Caco-2 (cell line): ENCODE measurements around the gene TTC23. TPM values are rescaled to one million over a fixed set of nuclear protein-coding genes. Genes with fewer than 3 reads are reported as not detected.

Experiments
- BruUV-seq: library from RNA; stranded (reverse); fragments of 400-500 nt; replicated peaks from 2 replicates; lab custom pipeline; 2021; lab: Mats Ljungman, UMichigan
- CTCF ChIA-PET: fragments of 300-600 bp; sonication (Branson Sonifier 250); formaldehyde crosslinking; loops from one replicate; lab custom pipeline; 2022; ENCODE audit warnings: antibody characterized with exemption; lab: Charles Lee
- POLR2A ChIA-PET: fragments of 300-600 bp; sonication (Branson Sonifier 250); formaldehyde crosslinking; loops from one replicate; lab custom pipeline; 2022; ENCODE audit warnings: antibody characterized with exemption; lab: Charles Lee
- DNase-seq, 2 experiments: peaks; one replicate each; pipeline versions ENCODE4 v3.0.0 to v3.0.0-alpha.2; 2020 to 2022
- H3K27me3 ChIP-seq: replicated peaks from 2 replicates; pipeline ENCODE4 v1.6.0; 2011; ENCODE audit warnings: low read length; ENCODE audit not compliant: control insufficient read depth, insufficient read depth
- H3K36me3 ChIP-seq: 2 replicates; pipeline ENCODE4 v1.5.1; 2011; ENCODE audit warnings: low read length; ENCODE audit not compliant: control insufficient read depth, insufficient read depth
- H3K4me1 ChIP-seq: fragments of 250-450 bp; sonication (Bioruptor Pico); 2 replicates; pipeline ENCODE4 v1.5.1; 2020; ENCODE audit warnings: mild to moderate bottlenecking
- H3K4me3 ChIP-seq: 2 replicates; pipeline ENCODE4 v1.5.1; 2011; ENCODE audit warnings: low read depth, mild to moderate bottlenecking, control low read depth, low read length
- H3K9me3 ChIP-seq: fragments of 250-450 bp; sonication (Bioruptor Pico); 2 replicates; pipeline ENCODE4 v1.5.1; 2020; ENCODE audit warnings: mild to moderate bottlenecking, moderate library complexity
- H3K27ac Mint-ChIP-seq: one replicate; pipeline ENCODE4 v1.8.0; 2022; ENCODE audit warnings: mixed read lengths; ENCODE audit not compliant: unreplicated experiment
- H3K27me3 Mint-ChIP-seq: one replicate; pipeline ENCODE4 v1.8.0; 2022; ENCODE audit warnings: mixed read lengths; ENCODE audit not compliant: insufficient read depth, unreplicated experiment
- H3K36me3 Mint-ChIP-seq: one replicate; pipeline ENCODE4 v1.8.0; 2022; ENCODE audit warnings: mild to moderate bottlenecking, mixed read lengths; ENCODE audit not compliant: insufficient read depth, unreplicated experiment
- H3K4me1 Mint-ChIP-seq: one replicate; pipeline ENCODE4 v1.8.0; 2022; ENCODE audit warnings: low read depth, mixed read lengths; ENCODE audit not compliant: unreplicated experiment
- H3K4me3 Mint-ChIP-seq: one replicate; pipeline ENCODE4 v1.8.0; 2022; ENCODE audit warnings: mild to moderate bottlenecking, moderate library complexity, mixed read lengths; ENCODE audit not compliant: unreplicated experiment
- H3K9me3 Mint-ChIP-seq: one replicate; pipeline ENCODE4 v1.8.0; 2022; ENCODE audit warnings: mixed read lengths; ENCODE audit not compliant: unreplicated experiment
- intact Hi-C: fragments of 100-400 bp; cut with micrococcal nuclease; formaldehyde crosslinking; loops from one replicate; pipeline ENCODE4 v1.10.0; 2022; ENCODE audit not compliant: unreplicated experiment
- total RNA-seq: library from RNA; stranded (reverse); gene quantifications from 2 replicates; pipeline ENCODE4 v1.2.3, GENCODE V29; 2022
- TF ChIP-seq, protein P1 (sequence below), 2 experiments: fragments of 200-600 bp in 1 of 2; IDR thresholded peaks; 1 replicate in 1 of 2; 2 replicates in 1 of 2; pipeline versions ENCODE4 v1.5.1 to v1.8.0; 2011 to 2022; ENCODE audit warnings: antibody characterized with exemption in 1 of 2, control low read depth in 1 of 2, inconsistent platforms in 1 of 2, low read depth in 1 of 2, low read length in 1 of 2, mild to moderate bottlenecking in 1 of 2, moderate library complexity in 1 of 2; ENCODE audit not compliant: insufficient read depth in 1 of 2, severe bottlenecking in 1 of 2, unreplicated experiment in 1 of 2

Gene TTC23
- total RNA-seq, 1 experiment from 2014 or later = 10.8 TPM

DNA sequence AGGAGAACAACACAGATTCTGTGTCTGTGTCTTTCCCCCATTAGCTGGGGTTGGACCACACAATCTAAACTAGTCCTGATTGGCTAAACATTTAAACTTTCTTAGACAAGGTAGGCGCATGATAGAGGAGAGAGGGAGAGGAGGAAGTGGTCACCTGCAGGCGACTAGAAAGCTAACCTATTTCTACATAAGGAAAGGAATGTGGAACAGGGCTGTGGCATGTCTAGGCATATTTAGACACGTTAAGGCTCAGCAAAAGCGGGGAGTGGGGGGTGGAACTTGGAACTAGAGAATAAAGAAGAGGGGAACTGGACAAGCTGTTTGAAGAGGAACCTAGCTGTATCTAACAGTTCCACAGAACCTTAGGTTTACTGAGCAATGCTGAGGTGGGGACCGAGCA is 14.7 kb upstream of the TTC23 start:
- Histone ChIP-seq H3K36me3 (no peaks in the 10 kb centered on the region), H3K4me1 (peaks cover 7% of the 10 kb centered on the region; the same call in 1 of the 2 replicates), H3K4me3 (no peak overlapping the region), H3K9me3 (no peaks in the 10 kb centered on the region), H3K27me3 (no peaks in the 10 kb centered on the region)
- no peak overlapping the region for H3K27ac Mint-ChIP-seq
- ChIA-PET POLR2A (interaction anchor here (1.1 kb wide), 1 partner anchor 13 kb away, joined by 3 read pairs; the partner anchor contains the start of gene LRRC28), CTCF (interaction anchor here (0.7 kb wide), 1 partner anchor 9 kb away, joined by 3 read pairs; no protein-coding TSS in a partner anchor)
- H3K36me3 Mint-ChIP-seq = no peaks in the 10 kb centered on the region
- peaks cover 18% of the 10 kb centered on the region for H3K4me1 Mint-ChIP-seq
- no peaks in the 10 kb centered on the region for H3K27me3 Mint-ChIP-seq
- no peak overlapping the region for H3K4me3 Mint-ChIP-seq
- no TSS peak for BruUV-seq
- TF ChIP-seq, protein P1, sequence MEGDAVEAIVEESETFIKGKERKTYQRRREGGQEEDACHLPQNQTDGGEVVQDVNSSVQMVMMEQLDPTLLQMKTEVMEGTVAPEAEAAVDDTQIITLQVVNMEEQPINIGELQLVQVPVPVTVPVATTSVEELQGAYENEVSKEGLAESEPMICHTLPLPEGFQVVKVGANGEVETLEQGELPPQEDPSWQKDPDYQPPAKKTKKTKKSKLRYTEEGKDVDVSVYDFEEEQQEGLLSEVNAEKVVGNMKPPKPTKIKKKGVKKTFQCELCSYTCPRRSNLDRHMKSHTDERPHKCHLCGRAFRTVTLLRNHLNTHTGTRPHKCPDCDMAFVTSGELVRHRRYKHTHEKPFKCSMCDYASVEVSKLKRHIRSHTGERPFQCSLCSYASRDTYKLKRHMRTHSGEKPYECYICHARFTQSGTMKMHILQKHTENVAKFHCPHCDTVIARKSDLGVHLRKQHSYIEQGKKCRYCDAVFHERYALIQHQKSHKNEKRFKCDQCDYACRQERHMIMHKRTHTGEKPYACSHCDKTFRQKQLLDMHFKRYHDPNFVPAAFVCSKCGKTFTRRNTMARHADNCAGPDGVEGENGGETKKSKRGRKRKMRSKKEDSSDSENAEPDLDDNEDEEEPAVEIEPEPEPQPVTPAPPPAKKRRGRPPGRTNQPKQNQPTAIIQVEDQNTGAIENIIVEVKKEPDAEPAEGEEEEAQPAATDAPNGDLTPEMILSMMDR (IDR thresholded peaks at IDR 0.05; ENCODE audit: insufficient read depth in 1 of 2, low read depth in 1 of 2, low read length in 1 of 2, severe bottlenecking in 1 of 2, unreplicated experiment in 1 of 2) = no peak
- intact Hi-C loops = no loop called here
- no peak for DNase-seq
- H3K9me3 Mint-ChIP-seq = no peaks in the 10 kb centered on the region

DNA sequence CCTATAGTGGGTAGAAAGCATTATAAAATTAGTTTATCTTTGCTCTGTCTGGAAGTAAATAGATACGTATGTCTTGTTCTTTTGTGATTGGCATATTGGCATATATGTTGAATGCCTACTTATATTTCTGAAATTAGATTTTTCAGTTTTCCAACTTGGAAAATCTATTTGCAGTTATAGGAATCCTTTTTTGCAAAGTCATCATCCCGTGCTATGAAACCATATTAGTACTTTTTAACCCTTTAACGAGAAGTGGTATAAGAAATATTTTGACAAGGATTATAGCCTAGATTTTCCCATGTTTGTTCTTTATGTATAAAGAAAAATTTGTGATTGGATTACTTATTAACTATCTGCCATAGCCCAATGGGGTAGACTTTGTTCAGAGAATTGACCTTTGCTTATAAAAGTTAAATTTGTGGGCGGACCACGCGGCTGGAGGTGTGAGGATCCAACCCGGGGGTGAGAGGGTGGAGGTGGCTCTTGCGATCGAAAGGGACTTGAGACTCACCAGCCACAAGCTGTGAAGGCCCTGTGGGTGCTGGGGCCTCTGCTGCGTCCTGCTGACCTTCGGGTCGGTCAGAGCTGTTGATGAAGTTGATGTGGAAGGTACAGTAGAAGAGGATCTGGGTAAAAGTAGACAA is 7.8 kb upstream of the TTC23 start:
- Mint-ChIP-seq H3K27ac (no peak overlapping the region), H3K4me1 (no peaks in the 10 kb centered on the region), H3K9me3 (no peaks in the 10 kb centered on the region), H3K36me3 (no peaks in the 10 kb centered on the region), H3K27me3 (no peaks in the 10 kb centered on the region), H3K4me3 (no peak overlapping the region)
- ChIA-PET CTCF (no interaction called here), POLR2A (no interaction called here)
- Histone ChIP-seq H3K4me1 (no peaks in the 10 kb centered on the region), H3K27me3 (no peaks in the 10 kb centered on the region), H3K9me3 (no peaks in the 10 kb centered on the region), H3K36me3 (no peaks in the 10 kb centered on the region), H3K4me3 (no peak overlapping the region)
- no peak for DNase-seq
- intact Hi-C loops = no loop called here
- TF ChIP-seq, protein P1 (IDR thresholded peaks at IDR 0.05; ENCODE audit: insufficient read depth in 1 of 2, low read depth in 1 of 2, low read length in 1 of 2, severe bottlenecking in 1 of 2, unreplicated experiment in 1 of 2) = no peak
- BruUV-seq = no TSS peak

DNA sequence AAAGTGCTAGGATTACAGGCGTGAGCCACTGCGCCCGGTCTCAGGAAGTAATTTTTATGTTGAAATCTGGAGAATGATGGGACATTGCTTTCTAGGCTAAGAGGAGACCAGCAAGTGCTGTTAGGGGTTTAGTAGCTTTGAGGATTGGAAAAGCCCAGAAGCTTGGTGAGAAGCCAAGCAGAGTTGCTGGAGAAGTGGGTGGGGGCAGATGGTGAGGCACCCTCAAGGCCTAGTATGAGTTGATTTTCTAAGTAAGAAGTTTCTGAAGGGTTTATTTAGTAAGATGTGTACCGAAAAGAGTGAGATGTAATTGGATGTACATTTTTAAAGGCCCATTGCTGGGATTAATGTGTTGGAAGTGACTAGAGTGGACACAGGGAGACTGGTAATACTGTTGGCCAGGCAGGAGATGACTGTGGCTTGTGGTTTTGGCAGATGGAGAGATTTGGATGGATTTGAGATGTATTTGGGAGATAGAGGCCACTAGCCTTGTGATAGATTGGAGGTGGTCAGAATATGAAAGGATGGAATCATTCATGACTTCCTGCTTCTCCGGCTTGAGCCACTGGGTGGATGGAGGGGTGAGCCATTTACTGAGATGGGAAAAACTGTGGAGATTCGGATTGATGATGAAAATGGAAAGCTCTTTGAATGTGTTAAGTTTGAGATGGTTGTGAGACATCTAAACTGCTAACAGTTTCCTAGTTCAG is 4.2 kb upstream of the TTC23 start:
- no peak for DNase-seq
- no peak overlapping the region for H3K4me3 ChIP-seq
- ChIA-PET POLR2A (no interaction called here), CTCF (interaction anchor here (1.5 kb wide), 1 partner anchor 19 kb away, joined by 3 read pairs; no protein-coding TSS in a partner anchor)
- no peaks in the 10 kb centered on the region for H3K36me3 ChIP-seq
- Mint-ChIP-seq H3K27ac (no peak overlapping the region), H3K36me3 (no peaks in the 10 kb centered on the region), H3K4me3 (no peak overlapping the region), H3K27me3 (no peaks in the 10 kb centered on the region), H3K4me1 (no peaks in the 10 kb centered on the region), H3K9me3 (no peaks in the 10 kb centered on the region)
- no peaks in the 10 kb centered on the region; the same call in 1 of the 2 replicates for H3K4me1 ChIP-seq
- intact Hi-C loops = no loop called here
- BruUV-seq = no TSS peak
- TF ChIP-seq, protein P1 (IDR thresholded peaks at IDR 0.05; ENCODE audit: insufficient read depth in 1 of 2, low read depth in 1 of 2, low read length in 1 of 2, severe bottlenecking in 1 of 2, unreplicated experiment in 1 of 2) = no peak
- no peaks in the 10 kb centered on the region for H3K9me3 ChIP-seq
- no peaks in the 10 kb centered on the region for H3K27me3 ChIP-seq
